ENCODE data around the gene ST6GALNAC5. TPM values are rescaled to one million over a fixed set of nuclear protein-coding genes. Genes with fewer than 3 reads are reported as not detected.

The ST6GALNAC5 gene
- total RNA-seq, 1 donor from 2014 or later = 0.87 TPM

GRCh38 chr1:76949503-76949902, 82.2 kb downstream of the ST6GALNAC5 start:
- Mint-ChIP-seq H3K27ac (ENCODE audit: unreplicated experiment) (no peak overlapping the region), H3K36me3 (ENCODE audit: low read depth, unreplicated experiment) (no peaks in the 10 kb centered on the region), H3K27me3 (ENCODE audit: unreplicated experiment) (peaks cover 1% of the 10 kb centered on the region), H3K4me1 (ENCODE audit: unreplicated experiment) (no peaks in the 10 kb centered on the region), H3K9me3 (ENCODE audit: unreplicated experiment) (no peaks in the 10 kb centered on the region), H3K4me3 (ENCODE audit: unreplicated experiment) (no peak overlapping the region)
- DNase-seq (ENCODE audit: low spot score) = no peak
- no peak for TF ChIP-seq CTCF (IDR thresholded peaks at IDR 0.05; ENCODE audit: unreplicated experiment)

GRCh38 chr1:76950306-76950705, 83.0 kb downstream of the ST6GALNAC5 start:
- no peak for DNase-seq (ENCODE audit: low spot score)
- no peak for TF ChIP-seq CTCF (IDR thresholded peaks at IDR 0.05; ENCODE audit: unreplicated experiment)
- H3K4me3 Mint-ChIP-seq (ENCODE audit: unreplicated experiment) = no peak overlapping the region
- H3K4me1 Mint-ChIP-seq (ENCODE audit: unreplicated experiment) = no peaks in the 10 kb centered on the region
- H3K27me3 Mint-ChIP-seq (ENCODE audit: unreplicated experiment) = peaks cover 1% of the 10 kb centered on the region
- no peaks in the 10 kb centered on the region for H3K9me3 Mint-ChIP-seq (ENCODE audit: unreplicated experiment)
- H3K36me3 Mint-ChIP-seq (ENCODE audit: low read depth, unreplicated experiment) = no peaks in the 10 kb centered on the region
- no peak overlapping the region for H3K27ac Mint-ChIP-seq (ENCODE audit: unreplicated experiment)

GRCh38 chr1:76951153-76951552, 83.9 kb downstream of the ST6GALNAC5 start:
- no peak overlapping the region for H3K27ac Mint-ChIP-seq (ENCODE audit: unreplicated experiment)
- no peaks in the 10 kb centered on the region for H3K36me3 Mint-ChIP-seq (ENCODE audit: low read depth, unreplicated experiment)
- no peak overlapping the region for H3K4me3 Mint-ChIP-seq (ENCODE audit: unreplicated experiment)
- H3K4me1 Mint-ChIP-seq (ENCODE audit: unreplicated experiment) = no peaks in the 10 kb centered on the region
- peaks cover 1% of the 10 kb centered on the region for H3K27me3 Mint-ChIP-seq (ENCODE audit: unreplicated experiment)
- no peak for DNase-seq (ENCODE audit: low spot score)
- no peaks in the 10 kb centered on the region for H3K9me3 Mint-ChIP-seq (ENCODE audit: unreplicated experiment)
- no peak for TF ChIP-seq CTCF (IDR thresholded peaks at IDR 0.05; ENCODE audit: unreplicated experiment)

- no peaks in the 10 kb centered on the region for H3K36me3 Mint-ChIP-seq (ENCODE audit: low read depth, unreplicated experiment)
Observed at GRCh38 chr1:76955652-76956051, 88.4 kb downstream of the ST6GALNAC5 start.

GRCh38 chr1:76957961-76958360, 90.7 kb downstream of the ST6GALNAC5 start:
- Mint-ChIP-seq H3K36me3 (ENCODE audit: low read depth, unreplicated experiment) (no peaks in the 10 kb centered on the region), H3K4me3 (ENCODE audit: unreplicated experiment) (no peak overlapping the region), H3K27me3 (ENCODE audit: unreplicated experiment) (no peaks in the 10 kb centered on the region), H3K9me3 (ENCODE audit: unreplicated experiment) (no peaks in the 10 kb centered on the region), H3K27ac (ENCODE audit: unreplicated experiment) (no peak overlapping the region), H3K4me1 (ENCODE audit: unreplicated experiment) (no peaks in the 10 kb centered on the region)
- no peak for TF ChIP-seq CTCF (IDR thresholded peaks at IDR 0.05; ENCODE audit: unreplicated experiment)
- DNase-seq (ENCODE audit: low spot score) = no peak

More at GRCh38 chr1:76955652-76956051, 88.4 kb downstream of the ST6GALNAC5 start:
- H3K4me3 Mint-ChIP-seq (ENCODE audit: unreplicated experiment) = no peak overlapping the region
- H3K27ac Mint-ChIP-seq (ENCODE audit: unreplicated experiment) = no peak overlapping the region
- no peak for TF ChIP-seq CTCF (IDR thresholded peaks at IDR 0.05; ENCODE audit: unreplicated experiment)
- DNase-seq (ENCODE audit: low spot score) = no peak
- peaks cover 1% of the 10 kb centered on the region for H3K27me3 Mint-ChIP-seq (ENCODE audit: unreplicated experiment)
- no peaks in the 10 kb centered on the region for H3K4me1 Mint-ChIP-seq (ENCODE audit: unreplicated experiment)
- H3K9me3 Mint-ChIP-seq (ENCODE audit: unreplicated experiment) = no peaks in the 10 kb centered on the region

Data from endothelial cell (in vitro differentiated cells).